Stimulated activated CD4-positive, alpha-beta T cell treated with anti-CD3 and anti-CD28 coated beads, TNF-alpha, amount 100 ng/mL, for 4 hours (primary cell): Measurements from ENCODE around the gene FRRS1.

ENCODE experiments used
- DNase-seq, 3 experiments: peaks; one replicate each; pipeline ENCODE4 v3.0.0-alpha.2; 2020; ENCODE audit warnings: low read depth in 3 of 3

Gene FRRS1

DNA sequence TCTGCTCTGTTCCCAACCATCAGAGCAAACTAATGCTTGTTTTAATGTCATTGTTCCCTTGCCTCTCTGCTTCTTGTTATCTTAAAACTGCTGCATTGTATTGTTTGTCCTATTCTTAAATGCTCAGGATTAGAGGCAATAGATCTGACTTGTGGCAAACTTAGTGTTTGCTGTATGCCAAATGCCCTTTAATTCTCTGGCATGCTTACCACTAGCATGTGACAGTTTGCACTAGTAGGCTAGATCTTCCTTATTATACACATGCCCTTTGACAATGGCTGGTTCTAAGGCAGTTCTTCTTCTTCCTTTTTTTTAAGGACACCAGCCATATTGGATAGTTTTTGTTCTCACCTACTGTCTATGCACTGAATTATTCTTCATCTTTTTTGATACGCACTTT, 90.4 kb downstream of the FRRS1 start:
- DNase-seq, result no peak

DNA sequence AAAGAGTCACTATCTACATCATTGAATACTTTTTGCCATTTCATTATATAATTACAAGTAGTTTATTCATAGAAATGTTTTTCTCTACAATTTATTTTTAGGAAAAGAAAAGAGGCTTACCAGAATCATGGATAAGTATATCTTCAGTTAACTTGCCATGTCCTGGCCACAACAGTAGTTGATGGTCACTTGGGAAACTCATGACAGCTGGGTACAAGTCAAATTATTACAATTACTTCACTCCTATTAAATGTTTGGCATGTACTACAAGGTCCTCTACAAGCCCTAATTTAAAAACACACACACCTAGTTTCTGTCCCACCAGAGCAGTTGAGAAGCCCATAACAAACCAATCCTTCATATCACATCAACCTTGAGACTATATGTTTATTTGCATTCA, 91.1 kb downstream of the FRRS1 start:
- DNase-seq, result no peak

DNA sequence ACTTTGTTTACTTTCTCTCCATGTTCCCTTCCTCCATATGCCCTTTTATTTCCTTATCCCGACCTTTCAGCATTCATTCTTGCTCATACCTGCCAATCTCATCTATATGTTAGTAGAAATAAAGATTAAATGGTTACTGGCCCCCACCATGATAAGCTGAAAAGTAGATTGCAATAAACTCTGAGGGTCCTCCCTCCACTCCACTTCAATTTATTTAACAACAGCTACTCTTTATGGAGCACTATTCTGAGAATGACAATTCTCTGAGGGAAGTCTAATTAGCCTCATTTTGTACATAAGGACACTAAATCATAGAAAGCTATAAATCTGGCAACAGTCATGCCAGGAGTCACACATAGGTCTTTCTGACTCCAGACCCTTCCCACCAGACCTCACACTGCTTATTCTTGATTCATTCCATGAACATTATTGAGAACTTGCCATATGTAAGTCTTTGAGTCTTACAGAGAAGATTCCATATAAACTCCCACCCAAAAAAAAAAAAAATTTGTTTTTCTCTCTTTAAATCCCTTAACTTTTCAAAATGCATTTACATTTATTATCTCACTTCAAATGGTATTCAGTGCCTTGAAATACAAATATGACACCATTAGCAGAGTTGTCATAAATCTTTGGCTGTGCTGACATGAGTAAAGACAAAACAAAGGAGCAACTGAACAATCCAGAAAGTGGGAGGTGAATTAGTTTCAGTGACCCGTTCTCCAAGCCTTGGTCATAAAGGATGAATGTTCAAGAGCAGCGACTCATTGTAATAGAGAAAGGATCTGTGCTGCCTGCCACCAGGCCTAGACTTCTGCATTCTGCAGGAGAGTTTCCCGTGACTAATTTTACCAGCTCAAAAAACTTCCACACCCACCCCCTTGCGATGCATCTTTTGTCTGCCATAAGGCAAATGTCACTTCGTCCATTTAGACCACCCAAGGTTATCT, 92.0 kb downstream of the FRRS1 start:
- no peak for DNase-seq

DNA sequence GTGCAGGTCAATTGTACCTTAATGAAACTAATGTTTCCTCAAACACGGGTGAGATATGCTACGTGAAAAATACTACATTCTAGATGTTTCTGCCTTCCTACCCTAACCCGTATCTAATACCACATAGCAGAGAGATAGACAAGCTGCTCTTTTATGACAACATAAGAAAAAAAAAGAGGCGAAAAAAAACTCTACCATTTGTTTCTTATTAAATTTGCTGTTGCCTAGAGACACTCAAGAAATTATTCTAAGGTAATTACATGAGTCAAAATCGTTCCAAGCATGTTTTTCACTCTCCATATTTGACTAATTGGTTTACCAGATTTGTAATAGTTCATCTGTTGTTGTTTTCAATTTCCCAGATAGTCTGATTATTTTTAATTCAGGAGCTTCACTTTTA, 93.1 kb downstream of the FRRS1 start:
- no peak for DNase-seq

DNA sequence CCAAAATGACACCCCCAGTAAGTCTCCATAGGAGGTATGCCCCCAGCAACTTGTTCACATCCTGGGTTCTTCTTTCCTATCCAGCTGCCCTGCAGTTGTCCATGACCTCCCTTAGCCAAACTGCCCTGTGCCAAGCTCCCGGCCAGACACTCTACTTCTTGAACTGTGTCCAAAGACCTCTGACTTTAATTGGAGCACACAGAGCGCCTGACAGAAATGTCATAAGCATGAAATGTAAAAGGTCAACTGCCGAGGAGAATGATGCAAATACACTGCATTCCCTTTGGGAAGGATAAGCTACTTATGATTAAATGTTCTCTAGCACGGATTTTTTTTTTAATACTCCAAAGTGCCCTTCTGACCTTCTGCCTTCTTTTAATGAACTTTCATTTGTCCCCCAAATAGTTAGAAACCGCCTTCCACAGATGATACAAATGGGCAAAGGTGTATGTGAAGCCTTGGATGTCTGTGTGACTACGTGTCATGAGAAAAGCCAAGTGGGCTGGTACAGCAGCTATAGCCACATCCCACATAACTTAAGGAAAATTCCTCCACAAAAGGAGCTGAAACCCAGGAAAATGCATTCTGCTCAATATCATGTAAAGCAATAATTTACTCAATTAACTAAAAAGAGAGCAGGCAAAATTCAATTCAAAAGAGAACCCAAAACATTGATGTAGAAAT, 93.8 kb downstream of the FRRS1 start:
- no peak for DNase-seq

DNA sequence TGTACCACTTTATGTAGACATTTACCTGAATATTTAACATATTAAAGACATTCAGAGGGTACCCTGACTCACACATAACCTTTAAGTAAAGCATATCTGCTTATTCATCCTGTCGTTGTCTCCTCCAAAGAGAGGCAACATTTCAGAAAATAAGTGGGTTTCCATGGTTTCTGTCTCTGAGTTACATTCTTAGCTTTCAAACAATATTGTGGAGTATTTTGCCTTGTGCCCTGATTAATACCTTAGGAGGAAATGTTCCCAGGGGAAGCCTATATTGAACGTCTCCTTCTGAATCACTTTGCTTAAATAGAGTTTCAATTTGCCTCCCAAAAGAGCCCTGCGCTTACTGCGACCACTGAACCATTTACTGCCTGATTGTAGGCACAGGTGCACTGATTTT, 94.4 kb downstream of the FRRS1 start:
- DNase-seq, result no peak

DNA sequence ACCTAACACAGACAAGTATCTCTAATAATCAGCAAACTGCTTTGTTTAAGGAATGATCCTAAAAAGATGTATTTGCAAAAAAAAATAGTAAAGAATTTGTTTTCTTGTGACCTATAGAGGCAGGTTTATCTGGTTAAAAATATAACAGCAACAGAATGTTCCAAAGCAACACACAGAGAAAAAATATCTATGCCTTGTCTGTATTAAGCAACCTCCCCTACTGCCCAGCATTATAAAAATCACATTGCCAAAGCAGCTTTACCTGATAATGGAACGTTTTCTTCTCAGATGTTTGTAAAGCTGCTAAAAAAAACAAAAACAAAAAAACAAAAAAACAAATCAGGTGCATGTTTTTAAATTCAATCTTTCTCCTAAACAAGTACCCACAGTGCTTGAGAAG, 95.9 kb downstream of the FRRS1 start:
- DNase-seq, result no peak

DNA sequence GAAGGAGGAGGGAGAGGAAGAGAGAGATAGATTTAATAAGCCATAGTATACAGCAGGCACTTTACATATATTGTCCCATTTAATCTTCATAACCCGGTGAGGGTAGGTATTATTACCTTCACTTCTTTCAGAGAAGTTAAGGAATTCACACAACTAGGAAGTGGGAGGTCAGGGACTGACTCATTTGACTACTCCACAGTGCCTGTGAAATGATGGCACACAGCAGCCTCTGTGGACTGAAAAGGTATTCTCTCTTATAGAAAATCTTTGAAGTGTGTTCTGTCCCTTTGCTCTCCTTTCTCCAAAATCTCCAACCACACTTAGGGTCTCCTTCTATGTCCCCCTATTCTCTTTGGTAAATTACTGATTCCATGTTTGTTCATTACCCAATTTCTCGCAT, 96.6 kb downstream of the FRRS1 start:
- no peak for DNase-seq

DNA sequence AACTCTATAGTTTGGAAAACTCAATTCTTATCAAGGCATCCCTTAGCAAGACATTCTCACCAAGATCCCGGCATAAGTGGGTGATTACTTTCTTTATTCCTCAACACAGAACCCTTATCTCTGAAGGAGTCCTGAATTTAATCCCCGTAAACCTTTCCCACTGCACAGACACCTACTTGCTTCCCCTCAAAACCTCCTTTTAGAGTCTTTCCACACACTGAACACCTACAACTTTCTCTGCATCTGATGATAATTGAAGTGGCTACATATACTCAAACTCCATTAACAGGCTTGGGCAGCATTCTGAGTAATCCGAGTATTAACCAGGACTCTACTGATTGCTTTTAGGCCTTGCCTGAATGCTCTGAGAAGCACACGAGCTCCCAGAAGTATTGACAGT, 97.1 kb downstream of the FRRS1 start:
- no peak for DNase-seq

DNA sequence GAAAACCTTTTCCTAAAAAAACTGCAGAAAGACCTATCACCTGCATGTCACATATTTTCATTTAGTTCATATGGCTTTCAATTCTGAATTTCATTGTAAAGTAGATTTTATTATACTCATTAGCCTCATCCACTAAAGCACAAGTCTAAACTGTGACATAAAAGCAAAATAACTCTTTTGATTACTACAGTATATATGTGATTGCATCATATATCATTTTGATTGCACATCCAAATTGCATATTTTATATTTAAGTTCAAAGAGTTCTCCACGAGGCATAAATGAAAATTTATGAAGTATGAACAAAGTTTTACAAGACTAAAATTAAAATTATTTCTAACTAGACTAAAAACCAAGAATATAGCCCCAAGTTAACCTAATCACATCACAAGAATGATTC, 101.2 kb downstream of the FRRS1 start:
- no peak for DNase-seq

DNA sequence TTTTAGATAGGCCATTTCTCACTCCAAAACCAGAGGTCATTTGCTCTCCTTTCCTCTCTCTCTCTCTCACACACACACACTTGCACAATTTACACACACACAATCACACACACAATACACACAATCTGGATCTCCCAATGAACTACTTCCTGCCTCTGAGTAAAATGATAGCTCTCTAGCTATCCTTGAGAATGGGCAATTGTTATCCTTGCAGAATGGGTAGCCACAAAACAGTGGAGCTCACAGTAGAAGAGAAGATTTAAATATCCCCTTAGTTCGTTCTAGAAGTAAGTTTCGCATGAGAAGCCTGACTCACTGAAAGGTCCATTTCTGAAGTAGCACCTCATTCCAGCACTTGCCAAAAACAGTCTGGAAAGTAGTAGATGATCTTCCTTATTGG, 102.9 kb downstream of the FRRS1 start:
- no peak for DNase-seq

DNA sequence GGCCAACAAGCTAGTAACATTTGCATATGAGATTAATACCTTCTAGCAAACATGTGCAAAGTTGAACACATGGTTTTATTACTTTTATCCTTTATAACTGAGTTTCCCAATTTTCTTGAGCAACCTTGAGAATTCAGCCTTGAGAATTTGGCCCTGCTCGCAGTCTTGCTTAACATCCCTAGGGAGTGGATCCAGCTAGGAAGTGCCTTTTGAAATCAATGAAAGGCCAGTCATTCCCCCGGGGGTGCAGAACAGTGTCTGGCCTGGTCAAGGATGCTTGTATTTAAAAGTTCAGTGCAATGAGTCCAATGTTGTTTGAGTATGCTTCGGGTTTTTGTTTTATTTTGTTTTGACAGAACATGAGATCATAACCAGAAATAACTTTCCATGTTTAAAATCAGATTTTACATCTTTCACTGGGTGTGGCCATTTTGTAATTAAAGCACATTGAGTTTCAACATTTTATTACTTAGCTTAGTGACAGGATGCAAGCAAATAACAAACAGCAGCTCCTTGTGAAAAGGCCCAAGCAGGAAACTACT, 103.8 kb downstream of the FRRS1 start:
- no peak for DNase-seq

DNA sequence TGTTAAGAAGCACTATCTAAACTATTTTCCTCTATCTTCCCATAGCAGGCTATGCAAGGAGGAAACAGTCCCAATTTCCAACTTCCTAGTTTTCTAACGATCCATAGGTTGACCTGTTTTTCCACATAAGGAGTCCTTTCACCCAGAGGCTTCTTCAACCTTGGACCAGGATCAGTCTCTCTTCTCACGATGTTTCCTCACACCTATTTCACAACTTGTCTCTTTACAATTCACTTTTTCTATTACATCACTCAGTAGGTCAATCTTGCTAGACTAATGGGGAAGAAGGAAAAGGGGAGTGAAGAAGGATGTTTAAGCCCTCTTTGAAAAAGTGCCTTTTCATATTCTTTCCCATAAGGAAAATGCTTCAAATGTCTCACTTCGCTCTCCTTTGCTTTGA, 104.7 kb downstream of the FRRS1 start:
- DNase-seq, result no peak

DNA sequence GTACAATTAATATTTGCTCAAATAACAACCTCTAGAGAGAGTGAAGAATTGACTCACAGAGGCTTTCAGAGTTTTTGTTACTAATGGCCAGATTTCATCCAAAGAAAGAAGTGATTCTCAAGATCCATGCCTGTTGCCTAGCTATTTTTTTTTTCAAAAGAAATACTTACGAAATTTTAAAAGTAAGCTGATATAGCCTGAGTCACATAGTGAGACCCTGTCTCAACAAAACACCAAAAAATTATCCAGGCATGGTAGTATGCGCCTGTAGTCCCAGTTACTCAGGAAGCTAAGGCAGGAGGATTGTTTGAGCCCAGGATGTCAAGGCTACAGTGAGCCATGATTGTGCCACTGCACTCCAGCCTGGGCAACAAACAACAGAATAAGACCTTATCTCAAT, 105.9 kb downstream of the FRRS1 start:
- DNase-seq, result no peak

DNA sequence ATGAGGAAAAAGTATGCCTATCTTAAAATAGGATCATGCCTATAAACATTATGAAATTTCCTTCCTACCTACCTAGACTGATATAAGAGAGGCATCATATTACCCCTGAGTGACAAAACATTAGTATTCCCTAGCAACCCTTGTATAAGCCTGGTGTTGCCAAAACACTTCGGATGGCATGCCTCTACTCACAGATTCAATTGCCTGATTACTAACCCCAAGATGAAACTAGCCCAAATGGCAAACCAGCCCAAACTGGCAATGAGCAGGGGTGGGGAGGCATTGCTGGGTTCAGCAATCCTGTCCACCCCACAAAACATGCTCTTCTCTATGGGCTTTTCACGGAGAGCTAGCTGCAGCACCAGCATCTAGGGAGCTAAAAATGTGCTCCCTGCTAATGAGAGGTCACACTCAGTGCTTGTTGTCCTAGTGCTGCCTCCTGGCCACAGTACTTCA, 106.7 kb downstream of the FRRS1 start:
- DNase-seq, result no peak
